ENCODE results near the gene COL7A1. TPM values are rescaled to one million over a fixed set of nuclear protein-coding genes. Genes with fewer than 3 reads are reported as not detected.

COL7A1 gene
- total and polyA plus RNA-seq, 2 of the 8 experiments (the other 6 are each of a cell fraction or from before 2014, with no cell fraction given) = 10.7 to 13.9 TPM

- Histone ChIP-seq H4K20me1 (replicated peaks in 1 of 2; ENCODE audit: control insufficient read depth in 1 of 2, insufficient read depth in 2 of 2, low read length in 2 of 2) (peaks cover 0 to 8% of the 10 kb centered on the region in 2 experiments), H2BK12ac (ENCODE audit: low read depth, low read length) (no peak overlapping the region), H2AFZ (ENCODE audit: low read length) (no peak overlapping the region), H3K27ac (ENCODE audit: low read depth, low read length) (no peak overlapping the region), H3K18ac (ENCODE audit: extremely low read depth, low read length) (no peak overlapping the region), H2AK5ac (ENCODE audit: low read depth, low read length) (no peak overlapping the region), H4K8ac (ENCODE audit: extremely low read depth, insufficient read depth, low read length) (no peak overlapping the region), H3K79me1 (ENCODE audit: low read depth, low read length) (peaks cover 11% of the 10 kb centered on the region), H2BK15ac (ENCODE audit: low read length) (no peak overlapping the region), H3K9ac (replicated peaks in 1 of 4; ENCODE audit: extremely low read depth in 1 of 4, low read depth in 3 of 4, low read length in 3 of 4) (no peak overlapping the region; a peak in 1 of 7 replicates), H3K23me2 (ENCODE audit: low read depth, low read length) (peaks cover 2% of the 10 kb centered on the region; the same call in 1 of the 2 replicates), H2BK5ac (ENCODE audit: low read depth, low read length) (no peak overlapping the region; the same call in 1 of the 2 replicates), H4K91ac (replicated peaks; ENCODE audit: insufficient read length, low read length) (no peak overlapping the region), H3K36me3 (ENCODE audit: control insufficient read depth in 2 of 4, insufficient read depth in 4 of 4, low read length in 3 of 4) (no peaks in the 10 kb centered on the region; a peak in 1 of 8 replicates), H2BK20ac (ENCODE audit: low read length) (no peak overlapping the region), H3K4ac (replicated peaks; ENCODE audit: insufficient read length, low read depth, low read length) (no peak overlapping the region), H3K23ac (ENCODE audit: insufficient read length) (no peak overlapping the region), H3K4me1 (replicated peaks in 1 of 4; ENCODE audit: control insufficient read depth in 3 of 4, insufficient read depth in 4 of 4, low read length in 3 of 4) (peaks cover 0 to 15% (median 8%) of the 10 kb centered on the region in 4 experiments; a peak in 6 of 7 replicates), H2BK120ac (replicated peaks; ENCODE audit: low read depth, low read length) (no peak overlapping the region), H3K9me3 (ENCODE audit: insufficient read depth in 2 of 2, low read depth in 1 of 2, low read length in 1 of 2) (no peaks in the 10 kb centered on the region), H3K56ac (replicated peaks; ENCODE audit: insufficient read length, low read depth, low read length) (no peak overlapping the region), H3K79me2 (ENCODE audit: control insufficient read depth in 1 of 2, insufficient read depth in 2 of 2, low read length in 2 of 2) (peaks cover 0 to 27% of the 10 kb centered on the region in 2 experiments; a peak in 1 of 4 replicates), H3K4me2 (ENCODE audit: insufficient read depth in 1 of 2, low read depth in 2 of 2, low read length in 2 of 2) (peak overlapping the region; percentile 25 to 84; a peak in 3 of 4 replicates), H3K27me3 (replicated peaks in 1 of 4; ENCODE audit: control insufficient read depth in 3 of 4, extremely low read depth in 1 of 4, insufficient read depth in 3 of 4, low read length in 3 of 4) (no peaks in the 10 kb centered on the region), H3K14ac (ENCODE audit: insufficient read length) (no peak overlapping the region), H4K5ac (ENCODE audit: insufficient read length, low read depth, low read length) (no peak overlapping the region), H3K4me3 (ENCODE audit: extremely low read depth in 1 of 4, insufficient read depth in 2 of 4, low read depth in 3 of 4, low read length in 4 of 4) (no peak overlapping the region)
- CTCF ChIA-PET (ENCODE audit: partially characterized antibody) = interaction anchor here (0.8 to 3.6 kb wide), 12 partner anchors 7 to 146 kb away, joined by 3 to 15 read pairs (median 4); partner anchors contain the start of gene SLC26A6
- 93% methylated on average over 14 of the region's 14 CpGs; no CpG with 5 or more reads in 1 of the 2 experiments for WGBS, 2 experiments (ENCODE audit: extremely low coverage in 1 of 2, insufficient coverage in 1 of 2, insufficient read length in 1 of 2, insufficient replicate concordance in 2 of 2, low coverage in 1 of 2, low lambda C conversion rate in 2 of 2, missing lambda C conversion rate in 1 of 2)
- FAIRE-seq (no peak), DNase-seq (ENCODE audit: low read depth in 1 of 2, low spot score in 2 of 2) (peak in 1 of 2 experiments; percentile 45)
- POLR2A ChIA-PET (ENCODE audit: partially characterized antibody) = interaction anchor here (0.9 to 6.0 kb wide), 11 partner anchors 9 to 127 kb away, joined by 3 to 34 read pairs (median 3); partner anchors contain the start of genes ATRIP, CCDC51, SLC26A6 and TMA7
- TF ChIP-seq ZNF274 (IDR thresholded peaks at IDR 0.05; ENCODE audit: borderline replicate concordance, extremely low read depth, low read length) = no peak
- TF ChIP-seq EP300 (IDR thresholded peaks at IDR 0.05; ENCODE audit: borderline replicate concordance in 1 of 2, low read depth in 2 of 2, low read length in 2 of 2) = no peak
- no peak for TF ChIP-seq RXRA (IDR thresholded peaks at IDR 0.05; ENCODE audit: insufficient read depth, low read depth, low read length)
- no peak for TF ChIP-seq MAFK (IDR thresholded peaks at IDR 0.05; ENCODE audit: low read depth, low read length)
- TF ChIP-seq KDM5A (IDR thresholded peaks at IDR 0.05; ENCODE audit: low read length) = no peak
- no peak for TF ChIP-seq BRCA1 (IDR thresholded peaks at IDR 0.05; ENCODE audit: low read depth, low read length)
- no peak for TF ChIP-seq POU5F1 (IDR thresholded peaks at IDR 0.05; ENCODE audit: low read depth, low read length)
- TF ChIP-seq SIRT6 (IDR thresholded peaks at IDR 0.05; ENCODE audit: low read length) = no peak
- no peak for TF ChIP-seq KDM1A (IDR thresholded peaks at IDR 0.05; ENCODE audit: borderline replicate concordance, low read length)
- no peak for TF ChIP-seq TAF7 (optimal IDR thresholded peaks at IDR 0.05; ENCODE audit: borderline replicate concordance, low read depth, low read length)
- no peak for TF ChIP-seq SIN3A (conservative IDR thresholded peaks at IDR 0.05 in 1 of 2, IDR thresholded peaks at IDR 0.05 in 1 of 2; ENCODE audit: low read depth in 1 of 2, low read length in 2 of 2)
Observed at GRCh38 chr3:48553886-48554845, 41.0 kb downstream of the COL7A1 start.

Measured in H1 (cell line).